PC-9 (cell line): ENCODE measurements around the gene MAP3K5. TPM values are rescaled to one million over a fixed set of nuclear protein-coding genes. Genes with fewer than 3 reads are reported as not detected.

ENCODE experiments used
- BruUV-seq: library from RNA; stranded (reverse); fragments of 400-500 nt; replicated peaks from 2 replicates; lab custom pipeline; 2021; lab: Mats Ljungman, UMichigan
- CTCF ChIA-PET: fragments of 300-600 bp; sonication (Branson Sonifier 250); formaldehyde crosslinking; loops from one replicate; lab custom pipeline; 2022; ENCODE audit warnings: antibody characterized with exemption; lab: Charles Lee
- POLR2A ChIA-PET: fragments of 300-600 bp; sonication (Branson Sonifier 250); formaldehyde crosslinking; loops from one replicate; lab custom pipeline; 2022; ENCODE audit warnings: antibody characterized with exemption; ENCODE audit not compliant: unreplicated experiment; lab: Charles Lee
- DNase-seq, 2 experiments: peaks; one replicate each; pipeline versions ENCODE4 v3.0.0 to v3.0.0-alpha.2; 2015 to 2022; ENCODE audit warnings: mixed read lengths in 1 of 2
- H2AFZ ChIP-seq: fragments of 200-600 bp; sonication (generic); 2 replicates; pipeline ENCODE4 v1.8.1; 2017; ENCODE audit warnings: antibody characterized with exemption
- H3F3A ChIP-seq: fragments of 200-600 bp; sonication (generic); 2 replicates; pipeline ENCODE4 v1.8.1; 2017; ENCODE audit warnings: antibody characterized with exemption, mild to moderate bottlenecking, low read depth; ENCODE audit not compliant: insufficient read depth
- H3K27ac ChIP-seq: fragments of 200-600 bp; sonication (generic); 2 replicates; pipeline ENCODE4 v1.6.1; 2016; ENCODE audit warnings: mixed run types
- H3K27me3 ChIP-seq: fragments of 200-600 bp; sonication (generic); 2 replicates; pipeline ENCODE4 v1.6.1; 2016; ENCODE audit warnings: low read depth, mixed run types; ENCODE audit not compliant: insufficient read depth
- H3K36me3 ChIP-seq: fragments of 200-600 bp; sonication (generic); 2 replicates; pipeline ENCODE4 v1.6.1; 2016; ENCODE audit warnings: low read depth, mixed run types
- H3K4me1 ChIP-seq: fragments of 200-600 bp; sonication (generic); replicated peaks from 2 replicates; pipeline ENCODE4 v1.6.1; 2016; ENCODE audit warnings: mixed run types; ENCODE audit not compliant: insufficient read depth
- H3K4me2 ChIP-seq: fragments of 200-600 bp; sonication (generic); 2 replicates; pipeline ENCODE4 v1.6.1; 2017; ENCODE audit warnings: mixed run types
- H3K4me3 ChIP-seq: fragments of 200-600 bp; sonication (generic); 2 replicates; pipeline ENCODE4 v1.6.1; 2016; ENCODE audit warnings: mixed run types
- H3K79me2 ChIP-seq: fragments of 200-600 bp; sonication (generic); 2 replicates; pipeline ENCODE4 v1.6.1; 2017; ENCODE audit warnings: low read depth, mixed run types
- H3K9me2 ChIP-seq: fragments of 200-600 bp; sonication (generic); 2 replicates; pipeline ENCODE4 v1.8.1; 2017; ENCODE audit warnings: mild to moderate bottlenecking; ENCODE audit not compliant: insufficient read depth
- H3K9me3 ChIP-seq: fragments of 200-600 bp; sonication (generic); 2 replicates; pipeline ENCODE4 v1.8.1; 2016; ENCODE audit warnings: low read depth; ENCODE audit not compliant: insufficient read depth
- H4K20me1 ChIP-seq: fragments of 200-600 bp; sonication (generic); 2 replicates; pipeline ENCODE4 v1.8.1; 2017; ENCODE audit not compliant: insufficient read depth
- EZH2 ChIP-seq: fragments of 200-600 bp; sonication (generic); IDR thresholded peaks from 2 replicates; pipeline ENCODE4 v1.8.0; 2017; ENCODE audit warnings: antibody characterized with exemption, low read depth
- intact Hi-C: fragments of 100-400 bp; cut with micrococcal nuclease; formaldehyde crosslinking; loops from one replicate; pipeline ENCODE4 v1.10.0; 2022; ENCODE audit not compliant: unreplicated experiment
- total RNA-seq: library from RNA; stranded (reverse); gene quantifications from 2 replicates; pipeline ENCODE4 v1.2.3, GENCODE V29; 2021
- TF ChIP-seq, protein P1 (sequence below): fragments of 200-600 bp; sonication (generic); conservative IDR thresholded peaks from 2 replicates; pipeline ENCODE4 v1.6.1; 2017; ENCODE audit warnings: mixed run types, antibody characterized with exemption, mild to moderate bottlenecking, moderate library complexity

The MAP3K5 gene
- total RNA-seq, 1 experiment from 2014 or later = 10.9 TPM

DNA sequence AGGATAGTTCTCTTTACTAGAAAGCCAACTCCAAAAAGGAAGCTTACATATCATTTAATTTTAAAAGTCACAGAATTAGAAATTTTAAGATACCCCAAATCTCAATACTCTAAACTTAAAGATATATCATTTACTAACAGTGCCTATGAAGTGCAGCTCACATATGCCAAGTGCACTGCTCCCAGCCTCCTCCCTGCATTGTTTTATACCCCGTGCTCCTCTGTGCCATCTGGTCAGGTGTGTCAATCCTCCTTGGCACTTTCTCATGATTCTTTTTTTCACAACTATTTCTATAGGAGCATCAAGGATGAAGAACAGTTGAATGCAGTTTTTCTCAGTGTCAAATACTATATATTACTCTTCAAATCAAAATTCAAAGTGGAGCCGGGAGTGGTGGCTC, 250.9 kb downstream of the MAP3K5 start:
- ChIA-PET POLR2A (no interaction called here), CTCF (no interaction called here)
- intact Hi-C loops = loop anchor here (10.0 kb wide), 1 partner anchor 167 kb away; no protein-coding TSS in a partner anchor
- TF ChIP-seq, protein P1, sequence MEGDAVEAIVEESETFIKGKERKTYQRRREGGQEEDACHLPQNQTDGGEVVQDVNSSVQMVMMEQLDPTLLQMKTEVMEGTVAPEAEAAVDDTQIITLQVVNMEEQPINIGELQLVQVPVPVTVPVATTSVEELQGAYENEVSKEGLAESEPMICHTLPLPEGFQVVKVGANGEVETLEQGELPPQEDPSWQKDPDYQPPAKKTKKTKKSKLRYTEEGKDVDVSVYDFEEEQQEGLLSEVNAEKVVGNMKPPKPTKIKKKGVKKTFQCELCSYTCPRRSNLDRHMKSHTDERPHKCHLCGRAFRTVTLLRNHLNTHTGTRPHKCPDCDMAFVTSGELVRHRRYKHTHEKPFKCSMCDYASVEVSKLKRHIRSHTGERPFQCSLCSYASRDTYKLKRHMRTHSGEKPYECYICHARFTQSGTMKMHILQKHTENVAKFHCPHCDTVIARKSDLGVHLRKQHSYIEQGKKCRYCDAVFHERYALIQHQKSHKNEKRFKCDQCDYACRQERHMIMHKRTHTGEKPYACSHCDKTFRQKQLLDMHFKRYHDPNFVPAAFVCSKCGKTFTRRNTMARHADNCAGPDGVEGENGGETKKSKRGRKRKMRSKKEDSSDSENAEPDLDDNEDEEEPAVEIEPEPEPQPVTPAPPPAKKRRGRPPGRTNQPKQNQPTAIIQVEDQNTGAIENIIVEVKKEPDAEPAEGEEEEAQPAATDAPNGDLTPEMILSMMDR = no peak
- TF ChIP-seq EZH2 = no peak
- Histone ChIP-seq H3K9me2 (no peaks in the 10 kb centered on the region), H3K27me3 (no peaks in the 10 kb centered on the region), H3F3A (no peaks in the 10 kb centered on the region), H3K36me3 (0 out of 2 replicates have a peak, but pooled peaks cover under 1% of the 10 kb centered on the region), H3K4me2 (no peak overlapping the region), H3K4me1 (no peaks in the 10 kb centered on the region), H2AFZ (no peak overlapping the region), H4K20me1 (peaks cover 38% of the 10 kb centered on the region), H3K9me3 (no peaks in the 10 kb centered on the region), H3K4me3 (no peak overlapping the region), H3K79me2 (peaks cover 92% of the 10 kb centered on the region), H3K27ac (no peak overlapping the region)
- no peak for DNase-seq
- no TSS peak for BruUV-seq

DNA sequence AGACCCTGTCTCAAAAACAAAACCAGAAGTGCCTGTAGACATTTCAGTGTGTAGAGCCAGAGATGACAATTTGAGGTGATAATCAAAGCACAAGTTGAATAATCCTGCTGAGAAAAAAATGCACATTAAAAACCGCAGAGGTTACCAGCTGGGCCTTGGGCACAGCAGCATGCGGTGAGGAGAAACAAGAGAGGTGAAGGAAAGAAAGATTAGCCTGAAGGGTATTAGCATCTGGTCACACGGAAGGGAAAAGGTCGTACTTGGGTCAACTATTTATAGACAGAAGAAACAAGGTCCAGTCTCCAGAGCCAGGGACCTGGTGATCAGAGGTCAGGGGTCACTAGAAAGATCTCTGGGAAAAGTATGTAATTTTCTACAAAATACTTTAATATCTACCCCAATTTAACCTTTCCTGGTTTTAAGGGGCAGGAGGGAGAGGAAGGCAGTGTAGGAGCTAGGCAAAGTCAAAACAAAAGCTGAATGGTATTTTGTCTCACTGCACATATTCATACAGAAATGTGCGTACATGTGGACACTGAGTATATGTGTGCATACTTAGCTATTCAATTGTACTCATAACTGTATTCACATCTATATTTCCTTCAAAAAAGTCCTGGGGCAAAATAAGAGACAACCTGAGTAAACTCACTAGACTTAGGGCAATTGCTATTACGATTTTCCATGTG, 252.2 kb downstream of the MAP3K5 start:
- POLR2A ChIA-PET = no interaction called here
- H3K9me3 ChIP-seq = no peaks in the 10 kb centered on the region
- H3K4me2 ChIP-seq = no peak overlapping the region
- no peak overlapping the region for H3K4me3 ChIP-seq
- no TSS peak for BruUV-seq
- no peak for TF ChIP-seq EZH2
- TF ChIP-seq, protein P1 = no peak
- no peaks in the 10 kb centered on the region for H3F3A ChIP-seq
- peaks cover 91% of the 10 kb centered on the region for H3K79me2 ChIP-seq
- H3K36me3 ChIP-seq = 0 out of 2 replicates have a peak, but pooled peaks cover 4% of the 10 kb centered on the region
- H3K27ac ChIP-seq = no peak overlapping the region
- H3K27me3 ChIP-seq = no peaks in the 10 kb centered on the region
- H2AFZ ChIP-seq = no peak overlapping the region
- peaks cover 41% of the 10 kb centered on the region for H4K20me1 ChIP-seq
- H3K4me1 ChIP-seq = no peaks in the 10 kb centered on the region
- DNase-seq = no peak
- intact Hi-C loops = loop anchor here (10.0 kb wide), 1 partner anchor 165 kb away; no protein-coding TSS in a partner anchor
- CTCF ChIA-PET = no interaction called here
- H3K9me2 ChIP-seq = no peaks in the 10 kb centered on the region

DNA sequence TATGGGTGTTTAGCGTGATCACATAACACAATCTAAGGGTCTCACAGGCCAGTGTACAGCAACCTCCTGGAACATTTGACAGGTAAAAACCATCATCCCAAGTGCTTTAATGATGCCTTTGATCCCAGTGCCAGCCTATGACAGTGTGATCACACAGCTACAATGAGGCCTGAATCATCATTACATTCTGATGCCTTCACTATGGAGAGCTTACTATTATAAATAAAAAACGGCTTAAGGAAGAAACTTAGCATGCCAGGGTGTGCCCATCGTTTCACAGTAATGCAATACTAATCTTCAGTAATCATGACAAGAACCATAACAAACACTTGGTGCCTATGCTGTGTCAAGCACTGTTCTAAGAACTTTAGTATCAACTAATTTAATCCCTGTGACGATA, 253.4 kb downstream of the MAP3K5 start:
- H3K9me3 ChIP-seq = no peaks in the 10 kb centered on the region
- POLR2A ChIA-PET = no interaction called here

More for the DNA sequence above, 253.4 kb downstream of the MAP3K5 start:
- Histone ChIP-seq H3K36me3 (0 out of 2 replicates have a peak, but pooled peaks cover 4% of the 10 kb centered on the region), H3K27ac (no peak overlapping the region), H3K4me2 (no peak overlapping the region), H3K79me2 (peaks cover 89% of the 10 kb centered on the region), H2AFZ (no peak overlapping the region), H3K4me3 (no peak overlapping the region), H3K9me2 (0 out of 2 replicates have a peak, but pooled peaks cover 2% of the 10 kb centered on the region), H4K20me1 (peaks cover 41% of the 10 kb centered on the region; the same call in 1 of the 2 replicates), H3K4me1 (no peaks in the 10 kb centered on the region), H3F3A (no peaks in the 10 kb centered on the region), H3K27me3 (no peaks in the 10 kb centered on the region)
- TF ChIP-seq, protein P1 = no peak
- TF ChIP-seq EZH2 = no peak
- no peak for DNase-seq
- no TSS peak for BruUV-seq
- intact Hi-C loops = no loop called here
- CTCF ChIA-PET = no interaction called here
